ENCODE data around the gene SIRPG. TPM values are rescaled to one million over a fixed set of nuclear protein-coding genes. Genes with fewer than 3 reads are reported as not detected.

SIRPG gene
- total and polyA plus RNA-seq, 10 of the 15 experiments (the other 5 are each of a cell fraction or from before 2014, with no cell fraction given): 1.1 to 13.0 (median 4.1) TPM

DNA sequence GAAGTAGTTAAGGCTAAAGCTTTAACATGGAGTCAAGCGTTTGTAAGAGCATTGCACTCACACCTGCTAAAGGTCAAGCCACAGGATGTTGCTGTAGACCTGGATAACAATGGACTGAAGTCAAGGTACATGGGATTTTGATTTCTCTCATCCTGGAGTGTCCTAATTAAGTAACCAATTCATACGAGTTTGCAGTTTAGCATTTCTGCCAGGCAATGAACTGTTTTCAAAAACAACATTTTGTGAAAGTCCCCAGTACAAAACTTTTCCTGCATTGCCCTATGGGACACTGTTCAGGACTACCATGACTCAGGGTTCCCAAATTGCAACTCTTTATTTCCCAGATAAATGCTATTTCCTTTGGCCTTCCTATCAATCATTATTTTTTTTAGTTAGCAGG is 20.4 kb downstream of the SIRPG start (continued):
- no peak for TF ChIP-seq NR2C2 (IDR thresholded peaks at IDR 0.05; ENCODE audit: borderline replicate concordance, control insufficient read depth, insufficient read length, low read depth)

DNA sequence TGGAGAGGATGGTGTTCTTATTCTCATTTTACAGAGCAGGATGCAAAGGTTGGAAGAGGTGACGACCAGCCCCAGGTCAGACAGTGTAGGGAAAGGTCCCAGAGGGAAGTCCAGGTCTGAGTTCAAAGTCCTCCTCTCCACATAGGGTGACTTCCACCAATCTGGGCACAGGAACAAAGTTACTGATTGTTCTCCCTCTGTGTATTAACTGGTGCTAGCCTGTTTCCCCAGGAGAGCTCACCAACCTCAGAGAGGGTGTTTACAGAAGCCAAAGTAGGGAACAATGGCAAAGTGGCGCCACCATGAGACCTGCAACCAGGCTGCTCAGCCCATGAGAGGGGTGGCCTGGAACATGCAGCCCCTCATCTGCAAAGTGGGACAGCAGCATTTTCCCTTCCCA is 21.0 kb downstream of the SIRPG start:
- Histone ChIP-seq H3K4me3 (no peak overlapping the region), H3K27me3 (replicated peaks in 1 of 2; ENCODE audit: control insufficient read depth in 2 of 2, insufficient read depth in 2 of 2, low read length in 1 of 2) (no peaks in the 10 kb centered on the region; a peak in 1 of 4 replicates), H3K9ac (ENCODE audit: control insufficient read depth, insufficient read depth, low read length) (no peak overlapping the region), H3K36me3 (ENCODE audit: control insufficient read depth in 2 of 2, insufficient read depth in 2 of 2, low read length in 1 of 2) (no peaks in the 10 kb centered on the region), H3K27ac (ENCODE audit: control insufficient read depth, insufficient read depth) (no peak overlapping the region), H3K9me3 (replicated peaks; ENCODE audit: control insufficient read depth, insufficient read depth, low read length) (no peaks in the 10 kb centered on the region; the same call in 2 of the 3 replicates), H3K4me2 (ENCODE audit: control insufficient read depth, insufficient read depth) (no peak overlapping the region), H3K4me1 (ENCODE audit: control insufficient read depth, insufficient read depth, low read length) (peaks cover 7% of the 10 kb centered on the region), H4K20me1 (ENCODE audit: control insufficient read depth, insufficient read depth) (no peaks in the 10 kb centered on the region), H3K79me2 (ENCODE audit: control insufficient read depth, insufficient read depth, low read length) (no peaks in the 10 kb centered on the region), H2AFZ (ENCODE audit: control insufficient read depth, low read depth, low read length) (no peak overlapping the region)
- POLR2A ChIA-PET: no interaction called here
- CTCF ChIA-PET: interaction anchor here (1.0 to 1.3 kb wide), 6 partner anchors 97 to 133 kb away, joined by 4 to 7 read pairs (median 5); no protein-coding TSS in a partner anchor
- RAD21 ChIA-PET (ENCODE audit: unreplicated experiment): interaction anchor here (1.0 to 1.4 kb wide), 4 partner anchors 127 to 140 kb away, joined by 3 to 10 read pairs (median 3); no protein-coding TSS in a partner anchor
- FAIRE-seq (no peak), DNase-seq (ENCODE audit: low read depth, low spot score) (no peak), ATAC-seq (peak; percentile 39; the same call in 2 of the 3 replicates)
- BruUV-seq (replicated peaks): no TSS peak
- intact Hi-C loops (cut with micrococcal nuclease; ENCODE audit: unreplicated experiment) (no loop called here), in situ Hi-C loops (cut with MboI) (no loop called here)
- WGBS (ENCODE audit: insufficient coverage, insufficient replicate concordance, low lambda C conversion rate, missing lambda C conversion rate): 35% methylated on average over 2 of the region's 2 CpGs
- SMC1A ChIA-PET (ENCODE audit: uncharacterized antibody, unreplicated experiment): interaction anchor here (1.0 to 1.4 kb wide), 5 partner anchors 11 to 128 kb away, joined by 3 to 8 read pairs (median 3); no protein-coding TSS in a partner anchor
- TF ChIP-seq CTCF (IDR thresholded peaks at IDR 0.05 in 2 of 3, conservative IDR thresholded peaks at IDR 0.05 in 1 of 3; ENCODE audit: control insufficient read depth in 2 of 3, extremely low read depth in 1 of 3, insufficient read depth in 1 of 3, low read depth in 3 of 3, low read length in 3 of 3) (peak; percentile 5 to 15 (median 8); a peak in 2 of 6 replicates), RAD21 (IDR thresholded peaks at IDR 0.05; ENCODE audit: insufficient read depth, low read depth, low read length) (peak; percentile 33; the same call in 1 of the 2 replicates)
- TF ChIP-seq, protein P1, sequence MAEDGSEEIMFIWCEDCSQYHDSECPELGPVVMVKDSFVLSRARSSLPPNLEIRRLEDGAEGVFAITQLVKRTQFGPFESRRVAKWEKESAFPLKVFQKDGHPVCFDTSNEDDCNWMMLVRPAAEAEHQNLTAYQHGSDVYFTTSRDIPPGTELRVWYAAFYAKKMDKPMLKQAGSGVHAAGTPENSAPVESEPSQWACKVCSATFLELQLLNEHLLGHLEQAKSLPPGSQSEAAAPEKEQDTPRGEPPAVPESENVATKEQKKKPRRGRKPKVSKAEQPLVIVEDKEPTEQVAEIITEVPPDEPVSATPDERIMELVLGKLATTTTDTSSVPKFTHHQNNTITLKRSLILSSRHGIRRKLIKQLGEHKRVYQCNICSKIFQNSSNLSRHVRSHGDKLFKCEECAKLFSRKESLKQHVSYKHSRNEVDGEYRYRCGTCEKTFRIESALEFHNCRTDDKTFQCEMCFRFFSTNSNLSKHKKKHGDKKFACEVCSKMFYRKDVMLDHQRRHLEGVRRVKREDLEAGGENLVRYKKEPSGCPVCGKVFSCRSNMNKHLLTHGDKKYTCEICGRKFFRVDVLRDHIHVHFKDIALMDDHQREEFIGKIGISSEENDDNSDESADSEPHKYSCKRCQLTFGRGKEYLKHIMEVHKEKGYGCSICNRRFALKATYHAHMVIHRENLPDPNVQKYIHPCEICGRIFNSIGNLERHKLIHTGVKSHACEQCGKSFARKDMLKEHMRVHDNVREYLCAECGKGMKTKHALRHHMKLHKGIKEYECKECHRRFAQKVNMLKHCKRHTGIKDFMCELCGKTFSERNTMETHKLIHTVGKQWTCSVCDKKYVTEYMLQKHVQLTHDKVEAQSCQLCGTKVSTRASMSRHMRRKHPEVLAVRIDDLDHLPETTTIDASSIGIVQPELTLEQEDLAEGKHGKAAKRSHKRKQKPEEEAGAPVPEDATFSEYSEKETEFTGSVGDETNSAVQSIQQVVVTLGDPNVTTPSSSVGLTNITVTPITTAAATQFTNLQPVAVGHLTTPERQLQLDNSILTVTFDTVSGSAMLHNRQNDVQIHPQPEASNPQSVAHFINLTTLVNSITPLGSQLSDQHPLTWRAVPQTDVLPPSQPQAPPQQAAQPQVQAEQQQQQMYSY (CRISPR knock-in tag; IDR thresholded peaks at IDR 0.05): no peak

Data from GM12878 (cell line).